Esophagus muscularis mucosa (tissue), 4 donors: Measurements from ENCODE around the gene SF3A1.

Experiments used
- CTCF ChIP-seq, 3 experiments: fragments of 200-600 bp in 2 of 3; fragments of 450-650 bp in 1 of 3; sonication (generic) in 2 of 3; IDR thresholded peaks; one replicate each; pipeline ENCODE4 v1.5.1; 2017 to 2019; ENCODE audit warnings: antibody characterized with exemption in 3 of 3, mild to moderate bottlenecking in 2 of 3, moderate library complexity in 1 of 3
- EP300 ChIP-seq: sonication (generic); formaldehyde crosslinking; IDR thresholded peaks from one replicate; pipeline ENCODE4 v1.6.1; 2017; ENCODE audit warnings: antibody characterized with exemption
- POLR2AphosphoS5 ChIP-seq, 2 donors: sonication (generic); formaldehyde crosslinking; IDR thresholded peaks; one replicate each; pipeline ENCODE4 v1.6.1; 2017; ENCODE audit warnings: antibody characterized with exemption in 2 of 2

DNA sequence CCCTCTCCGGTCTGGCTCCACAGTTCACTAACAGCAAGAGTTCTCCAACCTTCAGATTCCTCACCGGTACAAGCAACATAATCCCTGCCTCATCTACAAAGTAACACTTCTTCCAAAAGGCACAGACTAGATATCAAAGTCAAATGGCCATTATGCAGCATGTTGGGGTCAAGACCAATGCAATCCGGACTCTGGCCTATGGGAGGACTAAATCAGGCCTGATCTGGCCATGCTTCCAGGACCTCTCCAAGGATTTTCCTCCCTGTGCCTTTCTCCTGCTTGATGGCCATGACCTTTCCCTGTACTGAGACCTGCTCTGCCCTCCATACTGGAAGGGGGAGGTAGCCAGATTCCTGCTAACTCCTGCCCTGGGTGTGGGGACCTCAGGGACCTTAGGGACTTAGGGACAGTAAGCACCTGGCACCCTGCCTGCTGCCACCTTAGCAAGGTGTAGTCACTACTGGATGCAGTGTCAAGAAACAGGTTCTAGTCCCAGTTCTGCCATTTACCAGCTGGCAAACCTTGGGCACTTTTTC is 36.6 kb downstream of the SF3A1 start:
- TF ChIP-seq CTCF (IDR thresholded peaks at IDR 0.05) (no peak), POLR2AphosphoS5 (IDR thresholded peaks at IDR 0.05) (no peak), EP300 (no peak)
